Keratinocyte (primary cell): ENCODE results near the gene LTF. TPM values are rescaled to one million over a fixed set of nuclear protein-coding genes. Genes with fewer than 3 reads are reported as not detected.

ENCODE experiments used
- DNase-seq: peaks from one replicate; pipeline ENCODE4 v3.0.0-alpha.2; 2011; ENCODE audit warnings: low read depth, missing footprints, low spot score
- FAIRE-seq: peaks from 2 replicates; lab custom pipeline; 2011; peaks lifted over from hg19 to GRCh38; lab: Jason Lieb, UNC
- H2AFZ ChIP-seq: 2 replicates; pipeline ENCODE4 v1.6.0; 2012; ENCODE audit warnings: low read length, control low read depth, inconsistent platforms; ENCODE audit not compliant: control insufficient read depth
- H3K27ac ChIP-seq: 2 replicates; pipeline ENCODE4 v1.5.1; 2011; ENCODE audit warnings: low read length; ENCODE audit not compliant: control insufficient read depth, insufficient read depth
- H3K27me3 ChIP-seq: 3 replicates; pipeline ENCODE4 v1.6.0; 2011; ENCODE audit warnings: low read length; ENCODE audit not compliant: control insufficient read depth, insufficient read depth; ENCODE audit errors: extremely low read depth
- H3K36me3 ChIP-seq, 2 experiments: 2 replicates in 1 of 2; 3 replicates in 1 of 2; pipeline ENCODE4 v1.5.1; 2011; ENCODE audit warnings: low read length in 2 of 2, mild to moderate bottlenecking in 1 of 2; ENCODE audit not compliant: control insufficient read depth in 2 of 2, insufficient read depth in 2 of 2; ENCODE audit errors: extremely low read depth in 1 of 2
- H3K4me1 ChIP-seq: 3 replicates; pipeline ENCODE4 v1.5.1; 2011; ENCODE audit warnings: low read length; ENCODE audit not compliant: control insufficient read depth, insufficient read depth; ENCODE audit errors: extremely low read depth
- H3K4me2 ChIP-seq: 3 replicates; pipeline ENCODE4 v1.6.0; 2011; ENCODE audit warnings: low read depth, low read length; ENCODE audit not compliant: control insufficient read depth, insufficient read depth; ENCODE audit errors: extremely low read depth
- H3K4me3 ChIP-seq, 3 experiments: fragments of 200-600 bp in 1 of 3; sonication (generic) in 1 of 3; 2 replicates in 2 of 3; 3 replicates in 1 of 3; pipeline ENCODE4 v1.5.1; 2011 to 2016; ENCODE audit warnings: low read length in 3 of 3, mild to moderate bottlenecking in 3 of 3, control low read depth in 2 of 3, inconsistent platforms in 1 of 3, low read depth in 1 of 3, mixed read lengths in 1 of 3, mixed run types in 1 of 3, moderate library complexity in 1 of 3; ENCODE audit not compliant: control insufficient read depth in 2 of 3, insufficient read depth in 2 of 3; ENCODE audit errors: extremely low read depth in 1 of 3
- H3K79me2 ChIP-seq: 2 replicates; pipeline ENCODE4 v1.6.0; 2012; ENCODE audit warnings: low read length; ENCODE audit not compliant: control insufficient read depth, insufficient read depth
- H3K9ac ChIP-seq: 3 replicates; pipeline ENCODE4 v1.6.0; 2011; ENCODE audit warnings: low read length; ENCODE audit not compliant: control insufficient read depth, insufficient read depth; ENCODE audit errors: extremely low read depth
- H3K9me1 ChIP-seq: 3 replicates; pipeline ENCODE4 v1.6.0; 2011; ENCODE audit warnings: low read length; ENCODE audit not compliant: control insufficient read depth, insufficient read depth; ENCODE audit errors: extremely low read depth
- H3K9me3 ChIP-seq: 2 replicates; pipeline ENCODE4 v1.5.1; 2012; ENCODE audit warnings: low read depth, low read length; ENCODE audit not compliant: control insufficient read depth
- H4K20me1 ChIP-seq: 3 replicates; pipeline ENCODE4 v1.6.0; 2011; ENCODE audit warnings: low read length; ENCODE audit not compliant: control insufficient read depth, insufficient read depth; ENCODE audit errors: extremely low read depth
- CTCF ChIP-seq, 3 experiments: IDR thresholded peaks in 1 of 3; conservative IDR thresholded peaks in 1 of 3; optimal IDR thresholded peaks in 1 of 3; 2 replicates in 2 of 3; 3 replicates in 1 of 3; pipeline versions ENCODE3 to v1.5.1; 2011; ENCODE audit warnings: low read length in 3 of 3, mild to moderate bottlenecking in 3 of 3, moderate library complexity in 2 of 3, control low read depth in 1 of 3, inconsistent platforms in 1 of 3; ENCODE audit not compliant: insufficient read depth in 2 of 3; ENCODE audit errors: extremely low read depth in 1 of 3
- EZH2 ChIP-seq: IDR thresholded peaks from one replicate; pipeline ENCODE4 v1.6.1; 2012; ENCODE audit warnings: inconsistent platforms, mild to moderate bottlenecking, low read length, moderate library complexity
- dilution Hi-C: fragments of 300-500 bp; cut with MboI; formaldehyde crosslinking; loops from one replicate; pipeline ENCODE4 v1.7.0; 2020; ENCODE audit warnings: low sequenced_read_pairs; ENCODE audit not compliant: extremely low pct_ligation_motif_present
- polyA plus RNA-seq, 5 experiments: library from polyadenylated mRNA; depleted of rRNA in 3 of 5; stranded (reverse) in 3 of 5; stranded (forward) in 1 of 5; unstranded in 1 of 5; fragments of >200 nt; gene quantifications; 1 replicate in 1 of 5; 2 replicates in 3 of 5; 3 replicates in 1 of 5; pipeline versions ENCODE4 v1.2.1 to v1.2.3, GENCODE V29; 2011 to 2012; ENCODE audit warnings: missing spikeins in 2 of 5, low read depth in 1 of 5, low replicate concordance in 1 of 5

Gene LTF
- polyA plus RNA-seq, 1 donor (not counting 4 experiments of a cell fraction or from before 2014, with no cell fraction given) = not detected

DNA sequence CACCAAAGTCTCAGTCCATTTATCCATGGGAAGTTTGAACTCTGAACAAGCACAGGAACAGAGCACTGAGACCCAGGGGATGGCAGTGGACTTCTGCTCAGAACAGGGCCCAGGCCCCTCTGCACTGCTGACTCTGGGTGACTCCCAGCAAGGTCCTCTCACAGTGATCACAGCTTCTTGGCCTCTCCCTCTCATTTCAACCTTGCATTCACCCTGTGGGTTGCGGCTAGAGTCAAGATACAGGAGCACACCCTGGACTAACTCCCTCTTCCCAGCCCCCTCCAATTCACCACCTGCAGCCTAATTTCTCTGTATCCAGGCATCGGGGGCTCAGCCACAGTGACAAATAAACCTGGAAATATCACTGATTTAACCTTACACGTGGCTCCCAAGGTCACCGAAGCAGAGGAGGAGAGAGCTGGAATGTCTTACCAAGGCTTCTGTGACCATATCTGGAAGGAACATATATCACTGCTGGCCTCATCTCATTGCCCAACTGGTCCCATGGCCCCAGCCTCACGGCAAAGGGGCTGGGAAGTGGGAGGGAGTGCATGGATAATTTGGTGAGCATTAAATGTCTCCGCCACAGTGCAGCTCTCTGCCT, 34.3 kb upstream of the LTF start:
- Histone ChIP-seq H3K9ac (no peak overlapping the region), H4K20me1 (no peaks in the 10 kb centered on the region), H3K9me1 (no peaks in the 10 kb centered on the region), H3K4me2 (no peak overlapping the region), H3K36me3 (no peaks in the 10 kb centered on the region), H3K4me1 (peaks cover 15% of the 10 kb centered on the region), H3K4me3 (no peak overlapping the region), H3K9me3 (no peaks in the 10 kb centered on the region), H3K79me2 (no peaks in the 10 kb centered on the region), H2AFZ (no peak overlapping the region), H3K27me3 (no peaks in the 10 kb centered on the region), H3K27ac (no peak overlapping the region)
- DNase-seq (no peak), FAIRE-seq (no peak)
- TF ChIP-seq EZH2 = no peak
- no peak for TF ChIP-seq CTCF (optimal IDR thresholded peaks at IDR 0.05 in 1 of 3, IDR thresholded peaks at IDR 0.05 in 1 of 3, conservative IDR thresholded peaks at IDR 0.05 in 1 of 3; ENCODE audit: extremely low read depth in 1 of 3, insufficient read depth in 2 of 3, low read length in 3 of 3)
- dilution Hi-C loops = loop anchor here (25.0 kb wide), 1 partner anchor 138 kb away; no protein-coding TSS in a partner anchor

DNA sequence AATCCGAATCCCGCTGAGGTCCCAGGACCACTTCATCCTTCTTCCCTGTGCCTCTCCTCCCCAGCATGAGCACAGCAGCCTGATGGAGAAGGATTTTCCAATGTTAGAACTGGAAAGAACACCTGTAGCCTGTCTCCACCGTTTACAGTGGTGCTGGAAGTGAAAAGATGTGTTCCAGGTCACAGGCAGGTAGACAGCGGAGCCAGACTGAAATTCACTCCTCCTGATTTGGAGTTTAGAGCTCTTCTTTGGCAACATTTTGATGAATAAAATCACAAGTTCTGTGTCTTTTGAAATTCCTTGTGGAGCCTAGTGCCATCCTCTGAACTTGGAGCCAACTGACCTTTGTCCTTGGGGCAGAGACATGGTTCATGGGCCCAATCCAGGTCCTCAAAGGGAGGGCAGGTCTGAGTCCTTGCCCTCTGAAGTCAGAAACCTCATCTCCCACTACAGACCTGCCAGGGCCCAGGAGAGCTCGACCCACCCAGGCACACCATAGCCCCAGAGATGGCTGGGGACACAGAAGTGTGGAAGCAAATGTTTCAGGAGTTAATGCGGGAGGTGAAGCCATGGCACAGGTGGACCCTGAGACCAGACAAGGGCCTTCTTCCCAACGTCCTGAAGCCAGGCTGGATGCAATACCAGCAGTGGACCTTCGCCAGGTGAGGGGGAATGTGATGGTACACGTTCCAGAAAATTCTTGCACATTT, 33.0 kb upstream of the LTF start, which contains the start of gene RTP3:
RTP3 (plus strand) TSS at position 421 of the 710 bp plus-strand sequence; CDS start at position 508, 87 bp downstream.
- dilution Hi-C loops = loop anchor here (25.0 kb wide), 1 partner anchor 140 kb away; no protein-coding TSS in a partner anchor
- peaks cover 15% of the 10 kb centered on the region for H3K4me1 ChIP-seq
- no peak within 1 kb of the TSS for H3K4me2 ChIP-seq
- H3K36me3 ChIP-seq = no peaks in the 10 kb centered on the region
- H3K9me3 ChIP-seq = no peaks in the 10 kb centered on the region
- H4K20me1 ChIP-seq = no peaks in the 10 kb centered on the region
- no peaks in the 10 kb centered on the region for H3K79me2 ChIP-seq
- no peak for DNase-seq
- TF ChIP-seq EZH2 (no peak), CTCF (optimal IDR thresholded peaks at IDR 0.05 in 1 of 3, IDR thresholded peaks at IDR 0.05 in 1 of 3, conservative IDR thresholded peaks at IDR 0.05 in 1 of 3; ENCODE audit: extremely low read depth in 1 of 3, insufficient read depth in 2 of 3, low read length in 3 of 3) (no peak)
- no peak within 1 kb of the TSS for H3K9ac ChIP-seq
- H2AFZ ChIP-seq = no peak within 1 kb of the TSS
- no peak within 1 kb of the TSS for H3K4me3 ChIP-seq
- H3K27me3 ChIP-seq = no peaks in the 10 kb centered on the region
- FAIRE-seq = no peak
- H3K27ac ChIP-seq = no peak within 1 kb of the TSS
- H3K9me1 ChIP-seq = no peaks in the 10 kb centered on the region
